ENCODE measurements around the gene KCNMA1. TPM values are rescaled to one million over a fixed set of nuclear protein-coding genes. Genes with fewer than 3 reads are reported as not detected.

The KCNMA1 gene
- total RNA-seq, 1 donor from 2014 or later: 0.21 TPM

- intact Hi-C loops (cut with micrococcal nuclease): no loop called here
- Mint-ChIP-seq H3K4me1 (ENCODE audit: low read depth) (no peaks in the 10 kb centered on the region), H3K9me3 (no peaks in the 10 kb centered on the region), H3K4me3 (ENCODE audit: low read depth) (no peak overlapping the region), H3K27ac (no peak overlapping the region), H3K27me3 (ENCODE audit: low read depth) (no peaks in the 10 kb centered on the region), H3K36me3 (ENCODE audit: low read depth) (no peaks in the 10 kb centered on the region)
- DNase-seq (ENCODE audit: low spot score): no peak
These were observed 166.5 kb downstream of the KCNMA1 start for GRCh38 chr10:77471069-77471536.

DNA sequence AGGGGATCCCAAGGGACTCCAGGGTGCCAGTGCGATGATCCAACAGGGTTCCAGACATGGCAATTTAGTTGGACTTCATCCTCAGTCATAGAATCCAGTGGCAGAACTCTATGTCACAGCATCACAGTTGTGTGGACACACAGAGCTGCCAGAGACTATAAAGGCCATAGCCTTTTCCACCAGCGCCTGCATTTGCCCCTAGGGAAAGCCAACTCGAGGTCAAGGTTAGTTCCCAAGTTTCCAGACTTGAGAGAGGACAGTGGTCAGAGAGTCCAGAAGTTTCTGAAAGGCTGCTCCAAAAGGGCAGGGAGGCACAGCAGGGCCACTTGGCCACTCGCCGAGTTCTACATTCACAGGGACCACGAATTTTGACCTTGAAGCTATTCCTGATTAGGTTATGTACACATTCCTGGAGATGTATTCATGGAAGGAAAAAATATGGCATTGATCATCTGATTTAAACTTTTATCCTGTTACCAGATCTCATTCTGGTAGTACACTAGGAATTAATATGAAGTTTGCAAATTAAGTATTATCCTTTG, 170.1 kb downstream of the KCNMA1 start:
- no peaks in the 10 kb centered on the region for H3K27me3 Mint-ChIP-seq (ENCODE audit: low read depth)
- H3K9me3 Mint-ChIP-seq: no peaks in the 10 kb centered on the region
- H3K27ac Mint-ChIP-seq: no peak overlapping the region
- intact Hi-C loops (cut with micrococcal nuclease): no loop called here
- no peak for DNase-seq (ENCODE audit: low spot score)
- no peak overlapping the region for H3K4me3 Mint-ChIP-seq (ENCODE audit: low read depth)
- no peaks in the 10 kb centered on the region for H3K4me1 Mint-ChIP-seq (ENCODE audit: low read depth)
- H3K36me3 Mint-ChIP-seq (ENCODE audit: low read depth): no peaks in the 10 kb centered on the region

DNA sequence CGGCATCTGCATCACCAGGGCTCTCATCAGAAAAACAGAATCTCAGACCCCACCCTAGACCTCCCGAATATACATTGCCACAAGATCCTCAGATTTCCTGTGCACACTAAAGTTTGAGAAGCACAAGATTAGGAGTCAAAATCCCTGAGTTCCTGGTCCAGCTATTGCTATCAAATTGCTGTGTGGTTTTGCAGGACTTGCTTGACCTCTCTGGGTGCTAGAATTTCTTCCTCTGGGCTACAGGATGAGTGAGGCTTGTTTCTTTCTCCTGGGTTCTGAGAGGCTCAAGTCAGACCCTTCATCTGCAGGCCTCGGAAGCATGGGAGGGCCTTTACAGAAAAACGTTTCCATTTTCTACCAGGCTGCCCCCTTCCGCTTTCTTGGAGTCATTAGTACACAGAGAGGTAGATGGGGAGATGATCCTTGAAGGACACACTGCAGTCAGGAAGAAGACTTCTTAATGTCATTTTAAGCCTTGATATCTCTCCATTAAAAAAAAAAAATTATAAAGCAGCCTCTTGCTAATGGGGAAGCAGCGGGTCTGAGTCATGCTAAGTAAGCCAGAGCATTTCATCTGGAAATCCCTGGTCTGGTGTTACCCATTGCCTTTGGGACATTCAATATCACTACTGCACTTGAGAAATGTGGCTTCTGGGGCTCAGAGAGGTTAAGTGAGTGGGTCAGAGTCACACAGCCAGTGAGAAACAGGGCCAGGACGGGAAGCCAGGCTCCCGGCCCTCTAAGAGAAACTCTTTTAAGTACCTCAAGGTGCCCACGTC, 173.5 kb downstream of the KCNMA1 start:
- no peak overlapping the region for H3K27ac Mint-ChIP-seq
- no peak overlapping the region for H3K4me3 Mint-ChIP-seq (ENCODE audit: low read depth)
- intact Hi-C loops (cut with micrococcal nuclease): no loop called here
- H3K4me1 Mint-ChIP-seq (ENCODE audit: low read depth): no peaks in the 10 kb centered on the region
- DNase-seq (ENCODE audit: low spot score): no peak
- no peaks in the 10 kb centered on the region for H3K36me3 Mint-ChIP-seq (ENCODE audit: low read depth)
- no peaks in the 10 kb centered on the region for H3K9me3 Mint-ChIP-seq
- H3K27me3 Mint-ChIP-seq (ENCODE audit: low read depth): no peaks in the 10 kb centered on the region

- intact Hi-C loops (cut with micrococcal nuclease): no loop called here
- Mint-ChIP-seq H3K9me3 (no peaks in the 10 kb centered on the region), H3K36me3 (ENCODE audit: low read depth) (no peaks in the 10 kb centered on the region), H3K4me3 (ENCODE audit: low read depth) (no peak overlapping the region), H3K27ac (no peak overlapping the region), H3K4me1 (ENCODE audit: low read depth) (no peaks in the 10 kb centered on the region), H3K27me3 (ENCODE audit: low read depth) (no peaks in the 10 kb centered on the region)
- no peak for DNase-seq (ENCODE audit: low spot score)
These were observed 174.1 kb downstream of the KCNMA1 start for GRCh38 chr10:77463499-77463898.

DNA sequence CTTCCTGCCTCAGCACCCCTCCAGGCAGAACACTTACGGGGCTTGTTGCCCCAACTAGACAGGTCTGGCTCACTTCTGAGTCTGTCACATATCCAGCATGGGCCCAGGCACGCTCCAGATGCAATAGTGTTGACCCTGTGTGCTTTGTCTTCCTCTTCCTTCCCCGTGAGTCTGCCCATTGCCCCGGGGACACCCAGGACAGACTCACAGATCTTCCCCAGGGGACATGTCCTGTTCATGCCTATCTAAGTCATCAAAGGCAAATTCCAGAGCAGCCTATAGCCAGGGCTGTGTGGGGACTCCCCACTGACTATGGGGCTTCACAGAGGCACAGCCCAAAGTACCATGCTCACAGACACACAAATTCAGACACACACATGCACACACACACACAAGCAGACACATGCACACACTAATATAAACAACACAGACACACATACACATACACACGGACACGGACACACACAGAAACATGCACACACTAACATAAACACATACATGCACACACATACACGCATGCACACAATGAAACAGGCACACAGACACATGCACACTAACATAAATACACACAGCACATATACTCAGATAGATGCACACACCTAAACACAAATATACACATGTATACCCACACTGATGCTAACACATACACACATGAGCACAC, 175.8 kb downstream of the KCNMA1 start:
- Mint-ChIP-seq H3K4me1 (ENCODE audit: low read depth) (no peaks in the 10 kb centered on the region), H3K9me3 (no peaks in the 10 kb centered on the region), H3K27ac (no peak overlapping the region), H3K4me3 (ENCODE audit: low read depth) (no peak overlapping the region), H3K36me3 (ENCODE audit: low read depth) (no peaks in the 10 kb centered on the region), H3K27me3 (ENCODE audit: low read depth) (no peaks in the 10 kb centered on the region)
- DNase-seq (ENCODE audit: low spot score): no peak
- intact Hi-C loops (cut with micrococcal nuclease): no loop called here

DNA sequence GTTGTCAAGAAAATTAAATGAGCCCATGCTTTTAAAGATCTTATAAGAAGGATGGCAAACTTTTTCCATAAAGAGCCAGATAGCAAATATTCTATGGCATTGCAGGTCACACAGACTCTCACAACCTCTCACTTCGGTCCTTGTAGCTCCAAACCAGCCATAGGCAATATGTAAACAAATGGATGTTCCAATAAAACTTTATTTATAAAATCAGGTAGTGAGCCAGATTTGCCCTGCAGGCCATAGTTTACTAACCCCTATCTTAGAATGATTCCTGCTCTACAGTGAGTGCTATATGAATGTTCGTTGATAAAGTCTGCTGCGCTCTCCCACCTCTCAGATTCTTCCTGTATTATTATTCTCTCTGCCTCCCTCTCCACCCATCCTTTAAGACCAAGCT, 177.7 kb downstream of the KCNMA1 start:
- Mint-ChIP-seq H3K4me3 (ENCODE audit: low read depth) (no peak overlapping the region), H3K27ac (no peak overlapping the region), H3K4me1 (ENCODE audit: low read depth) (no peaks in the 10 kb centered on the region), H3K36me3 (ENCODE audit: low read depth) (no peaks in the 10 kb centered on the region), H3K9me3 (no peaks in the 10 kb centered on the region), H3K27me3 (ENCODE audit: low read depth) (no peaks in the 10 kb centered on the region)
- DNase-seq (ENCODE audit: low spot score): no peak
- intact Hi-C loops (cut with micrococcal nuclease): no loop called here

DNA sequence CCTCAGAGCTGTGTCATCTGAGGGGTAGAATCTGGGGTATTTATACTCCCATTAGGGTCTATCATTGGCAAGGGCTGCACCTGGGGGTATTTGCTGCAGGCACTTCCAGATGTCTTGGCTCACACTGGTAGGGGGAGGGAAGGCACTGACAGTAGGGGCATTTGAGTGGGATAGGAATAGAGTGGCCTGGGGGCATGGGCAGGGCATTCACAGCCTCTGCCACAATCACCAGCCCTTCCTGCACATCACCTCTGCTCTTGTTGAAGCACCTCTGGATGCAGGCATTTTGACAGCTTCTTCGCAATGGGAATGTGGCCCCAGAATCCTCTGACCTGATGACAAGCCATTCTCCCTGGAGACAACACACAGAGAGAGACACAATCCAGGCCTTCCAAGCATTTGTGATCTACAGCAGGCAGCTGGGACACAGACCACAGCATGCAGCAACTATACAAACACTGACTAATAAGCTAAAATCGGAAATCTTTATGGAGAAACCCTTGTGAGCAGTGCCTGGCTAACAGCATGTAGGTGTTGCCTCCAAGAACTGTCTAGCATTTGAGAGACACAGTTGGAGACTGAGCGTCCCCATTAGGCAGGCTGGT, 178.5 kb downstream of the KCNMA1 start:
- H3K4me1 Mint-ChIP-seq (ENCODE audit: low read depth): no peaks in the 10 kb centered on the region
- DNase-seq (ENCODE audit: low spot score): no peak
- H3K4me3 Mint-ChIP-seq (ENCODE audit: low read depth): no peak overlapping the region
- H3K27me3 Mint-ChIP-seq (ENCODE audit: low read depth): no peaks in the 10 kb centered on the region
- intact Hi-C loops (cut with micrococcal nuclease): no loop called here
- no peak overlapping the region for H3K27ac Mint-ChIP-seq
- H3K9me3 Mint-ChIP-seq: no peaks in the 10 kb centered on the region
- H3K36me3 Mint-ChIP-seq (ENCODE audit: low read depth): no peaks in the 10 kb centered on the region

DNA sequence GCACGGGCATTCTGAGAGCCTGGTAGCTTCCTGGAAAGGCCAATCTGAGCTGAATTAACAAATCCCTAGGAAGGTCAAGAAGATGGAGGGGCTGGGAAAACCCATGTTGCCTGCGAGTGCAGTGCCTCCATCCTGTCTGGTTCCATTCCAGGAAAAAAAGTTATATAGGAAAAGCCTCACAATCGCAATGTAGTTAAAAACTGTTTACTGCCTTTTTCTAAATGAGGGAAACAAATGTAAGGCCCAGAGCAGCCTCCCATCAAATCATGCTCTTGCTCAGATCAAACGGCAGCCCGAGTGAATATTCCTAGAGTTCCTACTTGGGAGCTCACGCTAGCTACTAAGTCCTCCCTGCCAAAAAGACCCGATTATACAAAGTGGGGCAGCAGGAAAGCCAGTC, 179.9 kb downstream of the KCNMA1 start:
- Mint-ChIP-seq H3K27ac (no peak overlapping the region), H3K4me3 (ENCODE audit: low read depth) (no peak overlapping the region), H3K27me3 (ENCODE audit: low read depth) (no peaks in the 10 kb centered on the region), H3K9me3 (no peaks in the 10 kb centered on the region), H3K36me3 (ENCODE audit: low read depth) (no peaks in the 10 kb centered on the region), H3K4me1 (ENCODE audit: low read depth) (no peaks in the 10 kb centered on the region)
- intact Hi-C loops (cut with micrococcal nuclease): no loop called here
- DNase-seq (ENCODE audit: low spot score): no peak

DNA sequence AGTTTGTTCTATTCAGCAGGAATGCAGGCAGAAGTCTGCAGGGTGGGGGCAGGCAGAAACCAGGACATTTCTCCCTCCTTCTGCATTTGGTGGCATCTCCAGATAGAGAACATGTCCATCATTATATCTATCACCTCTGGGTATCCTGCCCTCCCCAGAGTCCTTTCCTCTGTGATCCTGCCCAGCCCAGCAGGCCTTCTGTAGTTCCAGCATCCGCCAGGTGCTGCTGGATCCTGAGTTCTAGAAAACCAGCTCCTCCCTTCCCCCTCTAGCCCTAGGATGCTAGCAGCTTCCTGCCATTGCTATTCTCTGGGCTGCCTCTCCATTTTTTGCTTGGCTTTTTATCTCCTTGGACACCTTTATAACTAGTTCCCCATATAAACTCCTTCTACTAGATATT, 180.3 kb downstream of the KCNMA1 start:
- H3K27me3 Mint-ChIP-seq (ENCODE audit: low read depth): no peaks in the 10 kb centered on the region
- H3K36me3 Mint-ChIP-seq (ENCODE audit: low read depth): no peaks in the 10 kb centered on the region
- H3K4me3 Mint-ChIP-seq (ENCODE audit: low read depth): no peak overlapping the region
- no peaks in the 10 kb centered on the region for H3K4me1 Mint-ChIP-seq (ENCODE audit: low read depth)
- intact Hi-C loops (cut with micrococcal nuclease): no loop called here
- no peak overlapping the region for H3K27ac Mint-ChIP-seq
- H3K9me3 Mint-ChIP-seq: no peaks in the 10 kb centered on the region
- DNase-seq (ENCODE audit: low spot score): no peak

GRCh38 chr10:77456414-77456813, 181.2 kb downstream of the KCNMA1 start:
- Mint-ChIP-seq H3K36me3 (ENCODE audit: low read depth) (no peaks in the 10 kb centered on the region), H3K4me1 (ENCODE audit: low read depth) (no peaks in the 10 kb centered on the region), H3K9me3 (no peaks in the 10 kb centered on the region), H3K4me3 (ENCODE audit: low read depth) (no peak overlapping the region), H3K27ac (no peak overlapping the region), H3K27me3 (ENCODE audit: low read depth) (no peaks in the 10 kb centered on the region)
- intact Hi-C loops (cut with micrococcal nuclease): no loop called here
- DNase-seq (ENCODE audit: low spot score): no peak

DNA sequence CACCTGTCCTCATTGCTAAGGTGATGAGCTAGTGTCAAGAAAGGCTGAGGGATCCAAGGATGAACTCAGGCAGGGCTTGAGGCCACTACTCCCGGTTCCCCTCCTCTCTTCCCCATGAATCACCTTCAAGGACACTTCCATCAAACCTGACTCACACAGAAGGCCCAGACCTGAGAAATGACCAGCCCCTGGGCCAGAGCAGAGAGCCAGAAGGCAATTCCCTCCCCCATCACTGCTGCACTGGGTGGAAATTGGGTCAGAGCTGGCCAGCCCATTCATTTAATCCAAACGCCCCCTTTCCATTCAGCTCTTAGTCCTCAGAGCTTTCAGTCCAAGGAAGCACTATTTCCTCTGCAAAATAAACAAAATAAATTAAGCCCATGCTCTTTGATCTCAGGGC, 182.0 kb downstream of the KCNMA1 start:
- H3K36me3 Mint-ChIP-seq (ENCODE audit: low read depth): no peaks in the 10 kb centered on the region
- no peak overlapping the region for H3K27ac Mint-ChIP-seq
- H3K27me3 Mint-ChIP-seq (ENCODE audit: low read depth): no peaks in the 10 kb centered on the region
- intact Hi-C loops (cut with micrococcal nuclease): no loop called here
- DNase-seq (ENCODE audit: low spot score): no peak
- no peaks in the 10 kb centered on the region for H3K9me3 Mint-ChIP-seq
- no peak overlapping the region for H3K4me3 Mint-ChIP-seq (ENCODE audit: low read depth)
- H3K4me1 Mint-ChIP-seq (ENCODE audit: low read depth): no peaks in the 10 kb centered on the region

DNA sequence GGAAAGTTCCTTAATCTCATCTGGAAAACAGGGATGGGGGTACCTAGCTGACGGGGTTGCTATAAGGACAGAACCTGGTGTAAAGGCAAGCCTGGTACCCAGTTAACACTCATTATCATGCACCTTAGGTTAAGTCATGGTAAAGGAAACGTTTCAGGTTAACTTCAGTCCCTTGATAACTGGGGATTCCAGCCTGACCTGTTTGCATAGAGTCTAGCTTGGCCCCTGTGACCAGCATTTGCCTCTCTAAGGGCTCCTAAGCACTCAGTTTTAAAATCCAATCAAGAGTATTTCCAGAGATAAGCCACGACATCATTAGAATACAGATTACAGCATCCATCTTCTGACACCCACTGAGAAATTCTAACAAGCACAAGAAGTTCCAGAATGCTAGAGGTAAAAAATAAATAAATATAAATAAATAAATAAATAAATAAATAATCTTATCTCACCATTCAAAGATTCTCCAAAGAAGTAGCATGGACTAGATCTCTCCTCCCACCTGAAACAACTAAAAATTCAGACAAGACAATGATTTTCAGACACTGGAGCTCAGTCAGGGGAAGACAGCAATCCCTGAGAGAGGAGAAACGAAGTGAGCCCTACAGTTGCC, 184.6 kb downstream of the KCNMA1 start:
- intact Hi-C loops (cut with micrococcal nuclease): no loop called here
- H3K4me1 Mint-ChIP-seq (ENCODE audit: low read depth): no peaks in the 10 kb centered on the region
- no peak for DNase-seq (ENCODE audit: low spot score)
- H3K4me3 Mint-ChIP-seq (ENCODE audit: low read depth): no peak overlapping the region
- H3K9me3 Mint-ChIP-seq: no peaks in the 10 kb centered on the region
- H3K27me3 Mint-ChIP-seq (ENCODE audit: low read depth): no peaks in the 10 kb centered on the region
- H3K27ac Mint-ChIP-seq: no peak overlapping the region
- H3K36me3 Mint-ChIP-seq (ENCODE audit: low read depth): no peaks in the 10 kb centered on the region

- DNase-seq (ENCODE audit: low spot score): no peak
- Mint-ChIP-seq H3K4me3 (ENCODE audit: low read depth) (no peak overlapping the region), H3K4me1 (ENCODE audit: low read depth) (no peaks in the 10 kb centered on the region), H3K9me3 (no peaks in the 10 kb centered on the region), H3K27ac (no peak overlapping the region), H3K27me3 (ENCODE audit: low read depth) (no peaks in the 10 kb centered on the region), H3K36me3 (ENCODE audit: low read depth) (no peaks in the 10 kb centered on the region)
- intact Hi-C loops (cut with micrococcal nuclease): no loop called here
These were observed 185.7 kb downstream of the KCNMA1 start for GRCh38 chr10:77451886-77452285.

Data from activated T-helper 2 cell treated with anti-CD3 and anti-CD28 coated beads, Interferon-gamma antibody, Interleukin-2, Interleukin-4, amounts not matched to agents 10 μg/mL and 5 μg/mL and 100 μg/mL, durations not matched to agents 14 hours and 24 hours and 36 hours (primary cell).